ENCODE results near the gene MIEF2. TPM values are rescaled to one million over a fixed set of nuclear protein-coding genes. Genes with fewer than 3 reads are reported as not detected.

Gene MIEF2
- polyA plus RNA-seq, 1 donor from 2014 or later, result 74.9 TPM

DNA sequence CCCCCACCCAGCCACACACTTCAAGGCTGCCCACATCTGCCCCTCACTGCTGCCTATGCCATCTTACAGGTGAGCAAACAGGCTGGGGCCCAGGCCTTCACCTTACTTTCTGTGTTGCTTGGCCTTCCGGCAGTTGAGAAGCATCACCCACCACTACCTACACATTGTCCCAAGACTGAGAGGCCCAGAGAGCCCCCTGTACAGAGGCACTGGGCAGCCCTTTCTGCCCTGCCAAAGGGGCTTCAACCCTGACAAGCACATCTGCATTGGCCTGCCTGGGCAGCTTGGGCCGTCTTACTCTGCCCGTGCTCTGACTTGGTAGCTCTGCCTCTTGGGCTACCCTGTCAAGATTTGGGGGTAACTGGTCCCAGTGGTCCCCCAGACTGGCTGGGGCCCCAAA lies 1.2 kb downstream of the MIEF2 start:
- no peaks in the 10 kb centered on the region for H3F3A ChIP-seq (ENCODE audit: insufficient read depth, low read length, poor library complexity, severe bottlenecking)
- peak overlapping the region; percentile 66 for H3K4me2 ChIP-seq (ENCODE audit: low read length)
- TF ChIP-seq SMC3 (conservative IDR thresholded peaks at IDR 0.05; ENCODE audit: poor library complexity) (no peak), EZH2 (IDR thresholded peaks at IDR 0.05; ENCODE audit: borderline replicate concordance, insufficient read depth, low read length, poor library complexity, severe bottlenecking) (no peak), RAD21 (conservative IDR thresholded peaks at IDR 0.05) (no peak), EP300 (conservative IDR thresholded peaks at IDR 0.05; ENCODE audit: poor library complexity, severe bottlenecking) (no peak), TAF1 (IDR thresholded peaks at IDR 0.05; ENCODE audit: low read depth) (no peak), POLR2AphosphoS5 (IDR thresholded peaks at IDR 0.05) (no peak)
- TF ChIP-seq, protein P1, sequence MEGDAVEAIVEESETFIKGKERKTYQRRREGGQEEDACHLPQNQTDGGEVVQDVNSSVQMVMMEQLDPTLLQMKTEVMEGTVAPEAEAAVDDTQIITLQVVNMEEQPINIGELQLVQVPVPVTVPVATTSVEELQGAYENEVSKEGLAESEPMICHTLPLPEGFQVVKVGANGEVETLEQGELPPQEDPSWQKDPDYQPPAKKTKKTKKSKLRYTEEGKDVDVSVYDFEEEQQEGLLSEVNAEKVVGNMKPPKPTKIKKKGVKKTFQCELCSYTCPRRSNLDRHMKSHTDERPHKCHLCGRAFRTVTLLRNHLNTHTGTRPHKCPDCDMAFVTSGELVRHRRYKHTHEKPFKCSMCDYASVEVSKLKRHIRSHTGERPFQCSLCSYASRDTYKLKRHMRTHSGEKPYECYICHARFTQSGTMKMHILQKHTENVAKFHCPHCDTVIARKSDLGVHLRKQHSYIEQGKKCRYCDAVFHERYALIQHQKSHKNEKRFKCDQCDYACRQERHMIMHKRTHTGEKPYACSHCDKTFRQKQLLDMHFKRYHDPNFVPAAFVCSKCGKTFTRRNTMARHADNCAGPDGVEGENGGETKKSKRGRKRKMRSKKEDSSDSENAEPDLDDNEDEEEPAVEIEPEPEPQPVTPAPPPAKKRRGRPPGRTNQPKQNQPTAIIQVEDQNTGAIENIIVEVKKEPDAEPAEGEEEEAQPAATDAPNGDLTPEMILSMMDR (IDR thresholded peaks at IDR 0.05; ENCODE audit: poor library complexity, severe bottlenecking), result no peak
- H3K79me2 ChIP-seq (replicated peaks; ENCODE audit: insufficient read depth, low read length), result peaks cover 31% of the 10 kb centered on the region
- no peak overlapping the region for H3K27ac ChIP-seq (ENCODE audit: low read length)
- H3K9ac ChIP-seq (ENCODE audit: low read length), result peak overlapping the region; percentile 86
- H2AFZ ChIP-seq (ENCODE audit: low read depth, low read length), result no peak overlapping the region
- no peaks in the 10 kb centered on the region for H3K9me2 ChIP-seq (ENCODE audit: insufficient read depth, low read length)
- no peaks in the 10 kb centered on the region for H4K20me1 ChIP-seq (ENCODE audit: insufficient read depth)
- H3K4me3 ChIP-seq (ENCODE audit: low read length), result peak overlapping the region; percentile 91
- no peaks in the 10 kb centered on the region for H3K36me3 ChIP-seq (ENCODE audit: insufficient read depth, low read length)
- H3K9me3 ChIP-seq (ENCODE audit: low read length), result no peaks in the 10 kb centered on the region
- H3K27me3 ChIP-seq (ENCODE audit: insufficient read depth, low read depth, low read length), result no peaks in the 10 kb centered on the region

DNA sequence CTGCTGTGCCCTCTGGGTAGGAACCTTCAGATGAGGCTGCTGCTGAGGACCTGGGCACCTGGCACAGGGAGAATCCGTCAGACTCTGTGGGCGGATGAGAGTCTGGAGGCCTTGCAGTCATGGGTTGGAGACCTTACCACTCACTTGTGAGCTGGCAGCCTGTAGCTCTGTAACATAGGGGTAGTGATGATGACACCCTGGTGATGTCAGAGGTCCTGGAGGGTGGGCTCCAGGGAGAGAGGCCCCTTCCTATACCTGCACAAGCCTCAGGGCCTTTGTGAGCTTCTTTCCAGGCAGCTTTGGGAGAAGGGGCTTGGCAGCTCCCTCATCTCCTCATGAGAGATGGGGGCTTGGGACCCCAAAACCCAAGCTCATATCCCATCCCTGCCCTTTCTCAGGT lies 1.6 kb downstream of the MIEF2 start:
- Histone ChIP-seq H3K4me2 (ENCODE audit: low read length) (no peak overlapping the region), H3K4me3 (ENCODE audit: low read length) (peak overlapping the region; percentile 91), H3K27ac (ENCODE audit: low read length) (no peak overlapping the region), H3K79me2 (replicated peaks; ENCODE audit: insufficient read depth, low read length) (peaks cover 28% of the 10 kb centered on the region), H3K9ac (ENCODE audit: low read length) (peak overlapping the region; percentile 86), H4K20me1 (ENCODE audit: insufficient read depth) (no peaks in the 10 kb centered on the region), H3K9me2 (ENCODE audit: insufficient read depth, low read length) (no peaks in the 10 kb centered on the region), H2AFZ (ENCODE audit: low read depth, low read length) (no peak overlapping the region), H3K36me3 (ENCODE audit: insufficient read depth, low read length) (no peaks in the 10 kb centered on the region), H3K27me3 (ENCODE audit: insufficient read depth, low read depth, low read length) (no peaks in the 10 kb centered on the region), H3F3A (ENCODE audit: insufficient read depth, low read length, poor library complexity, severe bottlenecking) (no peaks in the 10 kb centered on the region), H3K9me3 (ENCODE audit: low read length) (no peaks in the 10 kb centered on the region)
- TF ChIP-seq EP300 (conservative IDR thresholded peaks at IDR 0.05; ENCODE audit: poor library complexity, severe bottlenecking) (no peak), EZH2 (IDR thresholded peaks at IDR 0.05; ENCODE audit: borderline replicate concordance, insufficient read depth, low read length, poor library complexity, severe bottlenecking) (no peak), MXI1 (conservative IDR thresholded peaks at IDR 0.05; ENCODE audit: poor library complexity, severe bottlenecking) (no peak), TAF1 (IDR thresholded peaks at IDR 0.05; ENCODE audit: low read depth) (no peak), RAD21 (conservative IDR thresholded peaks at IDR 0.05) (no peak), POLR2AphosphoS5 (IDR thresholded peaks at IDR 0.05) (no peak), SMC3 (conservative IDR thresholded peaks at IDR 0.05; ENCODE audit: poor library complexity) (no peak)
- TF ChIP-seq, protein P1 (IDR thresholded peaks at IDR 0.05; ENCODE audit: poor library complexity, severe bottlenecking), result no peak
- TF ChIP-seq, protein P2, sequence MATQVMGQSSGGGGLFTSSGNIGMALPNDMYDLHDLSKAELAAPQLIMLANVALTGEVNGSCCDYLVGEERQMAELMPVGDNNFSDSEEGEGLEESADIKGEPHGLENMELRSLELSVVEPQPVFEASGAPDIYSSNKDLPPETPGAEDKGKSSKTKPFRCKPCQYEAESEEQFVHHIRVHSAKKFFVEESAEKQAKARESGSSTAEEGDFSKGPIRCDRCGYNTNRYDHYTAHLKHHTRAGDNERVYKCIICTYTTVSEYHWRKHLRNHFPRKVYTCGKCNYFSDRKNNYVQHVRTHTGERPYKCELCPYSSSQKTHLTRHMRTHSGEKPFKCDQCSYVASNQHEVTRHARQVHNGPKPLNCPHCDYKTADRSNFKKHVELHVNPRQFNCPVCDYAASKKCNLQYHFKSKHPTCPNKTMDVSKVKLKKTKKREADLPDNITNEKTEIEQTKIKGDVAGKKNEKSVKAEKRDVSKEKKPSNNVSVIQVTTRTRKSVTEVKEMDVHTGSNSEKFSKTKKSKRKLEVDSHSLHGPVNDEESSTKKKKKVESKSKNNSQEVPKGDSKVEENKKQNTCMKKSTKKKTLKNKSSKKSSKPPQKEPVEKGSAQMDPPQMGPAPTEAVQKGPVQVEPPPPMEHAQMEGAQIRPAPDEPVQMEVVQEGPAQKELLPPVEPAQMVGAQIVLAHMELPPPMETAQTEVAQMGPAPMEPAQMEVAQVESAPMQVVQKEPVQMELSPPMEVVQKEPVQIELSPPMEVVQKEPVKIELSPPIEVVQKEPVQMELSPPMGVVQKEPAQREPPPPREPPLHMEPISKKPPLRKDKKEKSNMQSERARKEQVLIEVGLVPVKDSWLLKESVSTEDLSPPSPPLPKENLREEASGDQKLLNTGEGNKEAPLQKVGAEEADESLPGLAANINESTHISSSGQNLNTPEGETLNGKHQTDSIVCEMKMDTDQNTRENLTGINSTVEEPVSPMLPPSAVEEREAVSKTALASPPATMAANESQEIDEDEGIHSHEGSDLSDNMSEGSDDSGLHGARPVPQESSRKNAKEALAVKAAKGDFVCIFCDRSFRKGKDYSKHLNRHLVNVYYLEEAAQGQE (IDR thresholded peaks at IDR 0.05; ENCODE audit: borderline replicate concordance), result no peak
